PC-9 (cell line): ENCODE measurements around the gene LIME1. TPM values are rescaled to one million over a fixed set of nuclear protein-coding genes. Genes with fewer than 3 reads are reported as not detected.

Source experiments
- Bru-seq: library from RNA; stranded (reverse); fragments of 400-500 nt; gene quantifications from one replicate; lab custom pipeline; 2021; lab: Mats Ljungman, UMichigan
- BruChase-seq, 2 experiments: library from RNA; stranded (reverse); fragments of 400-500 nt; gene quantifications; one replicate each; lab custom pipeline; 2021; lab: Mats Ljungman, UMichigan
- BruUV-seq: library from RNA; stranded (reverse); fragments of 400-500 nt; replicated peaks from 2 replicates; lab custom pipeline; 2021; lab: Mats Ljungman, UMichigan
- CTCF ChIA-PET: fragments of 300-600 bp; sonication (Branson Sonifier 250); formaldehyde crosslinking; loops from one replicate; lab custom pipeline; 2022; ENCODE audit warnings: antibody characterized with exemption; lab: Charles Lee
- POLR2A ChIA-PET: fragments of 300-600 bp; sonication (Branson Sonifier 250); formaldehyde crosslinking; loops from one replicate; lab custom pipeline; 2022; ENCODE audit warnings: antibody characterized with exemption; ENCODE audit not compliant: unreplicated experiment; lab: Charles Lee
- DNase-seq, 2 experiments: peaks; one replicate each; pipeline versions ENCODE4 v3.0.0 to v3.0.0-alpha.2; 2015 to 2022; ENCODE audit warnings: mixed read lengths in 1 of 2
- H2AFZ ChIP-seq: fragments of 200-600 bp; sonication (generic); 2 replicates; pipeline ENCODE4 v1.8.1; 2017; ENCODE audit warnings: antibody characterized with exemption
- H3F3A ChIP-seq: fragments of 200-600 bp; sonication (generic); 2 replicates; pipeline ENCODE4 v1.8.1; 2017; ENCODE audit warnings: antibody characterized with exemption, mild to moderate bottlenecking, low read depth; ENCODE audit not compliant: insufficient read depth
- H3K27ac ChIP-seq: fragments of 200-600 bp; sonication (generic); 2 replicates; pipeline ENCODE4 v1.6.1; 2016; ENCODE audit warnings: mixed run types
- H3K27me3 ChIP-seq: fragments of 200-600 bp; sonication (generic); 2 replicates; pipeline ENCODE4 v1.6.1; 2016; ENCODE audit warnings: low read depth, mixed run types; ENCODE audit not compliant: insufficient read depth
- H3K36me3 ChIP-seq: fragments of 200-600 bp; sonication (generic); 2 replicates; pipeline ENCODE4 v1.6.1; 2016; ENCODE audit warnings: low read depth, mixed run types
- H3K4me1 ChIP-seq: fragments of 200-600 bp; sonication (generic); replicated peaks from 2 replicates; pipeline ENCODE4 v1.6.1; 2016; ENCODE audit warnings: mixed run types; ENCODE audit not compliant: insufficient read depth
- H3K4me2 ChIP-seq: fragments of 200-600 bp; sonication (generic); 2 replicates; pipeline ENCODE4 v1.6.1; 2017; ENCODE audit warnings: mixed run types
- H3K4me3 ChIP-seq: fragments of 200-600 bp; sonication (generic); 2 replicates; pipeline ENCODE4 v1.6.1; 2016; ENCODE audit warnings: mixed run types
- H3K79me2 ChIP-seq: fragments of 200-600 bp; sonication (generic); 2 replicates; pipeline ENCODE4 v1.6.1; 2017; ENCODE audit warnings: low read depth, mixed run types
- H3K9me2 ChIP-seq: fragments of 200-600 bp; sonication (generic); 2 replicates; pipeline ENCODE4 v1.8.1; 2017; ENCODE audit warnings: mild to moderate bottlenecking; ENCODE audit not compliant: insufficient read depth
- H3K9me3 ChIP-seq: fragments of 200-600 bp; sonication (generic); 2 replicates; pipeline ENCODE4 v1.8.1; 2016; ENCODE audit warnings: low read depth; ENCODE audit not compliant: insufficient read depth
- H4K20me1 ChIP-seq: fragments of 200-600 bp; sonication (generic); 2 replicates; pipeline ENCODE4 v1.8.1; 2017; ENCODE audit not compliant: insufficient read depth
- CTCF ChIP-seq: fragments of 200-600 bp; sonication (generic); conservative IDR thresholded peaks from 2 replicates; pipeline ENCODE4 v1.6.1; 2017; ENCODE audit warnings: mixed run types, antibody characterized with exemption, mild to moderate bottlenecking, moderate library complexity
- EZH2 ChIP-seq: fragments of 200-600 bp; sonication (generic); IDR thresholded peaks from 2 replicates; pipeline ENCODE4 v1.8.0; 2017; ENCODE audit warnings: antibody characterized with exemption, low read depth
- intact Hi-C: fragments of 100-400 bp; cut with micrococcal nuclease; formaldehyde crosslinking; loops from one replicate; pipeline ENCODE4 v1.10.0; 2022; ENCODE audit not compliant: unreplicated experiment
- long read RNA-seq: library from polyadenylated mRNA; stranded (forward); transcript quantifications from one replicate; pipeline ENCODE4 v2.0.0, GENCODE V29; 2022
- total RNA-seq: library from RNA; stranded (reverse); gene quantifications from 2 replicates; pipeline ENCODE4 v1.2.3, GENCODE V29; 2021

The LIME1 gene, protein sequence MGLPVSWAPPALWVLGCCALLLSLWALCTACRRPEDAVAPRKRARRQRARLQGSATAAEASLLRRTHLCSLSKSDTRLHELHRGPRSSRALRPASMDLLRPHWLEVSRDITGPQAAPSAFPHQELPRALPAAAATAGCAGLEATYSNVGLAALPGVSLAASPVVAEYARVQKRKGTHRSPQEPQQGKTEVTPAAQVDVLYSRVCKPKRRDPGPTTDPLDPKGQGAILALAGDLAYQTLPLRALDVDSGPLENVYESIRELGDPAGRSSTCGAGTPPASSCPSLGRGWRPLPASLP
- total RNA-seq (18.7 and 24.8 TPM in 2 replicates), Bru-seq, nascent RNA (not detected), BruChase-seq, experiment 1, labeled RNA remaining after a 2-hour chase (percentile 61 among the genes with signal in this experiment), BruChase-seq, experiment 2, labeled RNA remaining after a 6-hour chase (percentile 58 among the genes with signal in this experiment)
- long read RNA-seq = 0 reads

- POLR2A ChIA-PET = interaction anchor here (0.6 kb wide), 1 partner anchor 220 kb away, joined by 6 read pairs; the partner anchor contains the start of gene UCKL1
- no peak for TF ChIP-seq CTCF
- no peak for TF ChIP-seq EZH2
- no TSS peak for BruUV-seq
These were observed at the start of gene LIME1 for GRCh38 chr20:63735859-63736718. Gene LIME1, plus strand, starts transcription at chr20:63736664. Its CDS starts 886 bp downstream, at chr20:63737550.

DNA sequence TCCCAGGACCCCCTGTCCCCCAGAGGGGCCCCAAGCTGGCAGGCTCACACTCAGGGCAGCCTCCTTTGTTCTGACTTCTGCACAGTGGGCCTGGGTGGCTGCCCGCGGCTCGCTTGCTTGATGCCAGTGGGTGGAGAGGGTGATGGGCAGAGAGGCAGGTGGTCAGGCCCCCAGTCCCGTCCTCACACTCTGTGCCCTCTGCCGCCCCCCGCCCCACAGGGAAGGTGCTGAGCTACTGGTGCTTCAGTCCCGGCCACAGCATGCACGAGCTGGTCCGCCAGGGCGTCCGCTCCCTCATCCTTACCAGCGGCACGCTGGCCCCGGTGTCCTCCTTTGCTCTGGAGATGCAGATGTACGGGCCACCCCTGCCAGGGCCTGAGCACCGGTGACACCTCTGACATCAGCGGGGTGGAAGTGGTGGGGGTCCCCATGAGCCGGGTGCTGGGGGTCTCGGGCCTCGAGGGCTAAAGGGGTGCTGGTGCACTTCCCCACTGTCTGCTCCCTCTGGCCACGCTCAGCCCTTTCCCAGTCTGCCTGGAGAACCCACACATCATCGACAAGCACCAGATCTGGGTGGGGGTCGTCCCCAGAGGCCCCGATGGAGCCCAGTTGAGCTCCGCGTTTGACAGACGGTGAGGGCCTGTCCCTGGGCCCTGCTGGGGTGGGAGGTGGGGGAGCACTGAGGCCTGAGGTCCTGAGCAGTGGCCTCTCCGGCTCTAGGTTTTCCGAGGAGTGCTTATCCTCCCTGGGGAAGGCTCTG, 48.9 kb upstream of the LIME1 start:
- TF ChIP-seq EZH2 = no peak
- no peak for TF ChIP-seq CTCF
- no peak for DNase-seq
- intact Hi-C loops = loop anchor here (10.0 kb wide), 1 partner anchor 103 kb away; no protein-coding TSS in a partner anchor
- ChIA-PET CTCF (no interaction called here), POLR2A (interaction anchor here (0.6 to 0.8 kb wide), 6 partner anchors 11 to 99 kb away, joined by 3 to 8 read pairs (median 5); no protein-coding TSS in a partner anchor)
- Histone ChIP-seq H3K79me2 (peaks cover 9% of the 10 kb centered on the region; the same call in 1 of the 2 replicates), H3K27me3 (no peaks in the 10 kb centered on the region), H3K9me3 (no peaks in the 10 kb centered on the region), H2AFZ (no peak overlapping the region), H3K9me2 (no peaks in the 10 kb centered on the region), H3K4me2 (no peak overlapping the region), H3K27ac (no peak overlapping the region), H3K4me1 (peaks cover 64% of the 10 kb centered on the region), H3K36me3 (0 out of 2 replicates have a peak, but pooled peaks cover 3% of the 10 kb centered on the region), H3F3A (peaks cover 49% of the 10 kb centered on the region), H4K20me1 (no peaks in the 10 kb centered on the region), H3K4me3 (no peak overlapping the region)
- BruUV-seq = no TSS peak

More at GRCh38 chr20:63735859-63736718, at the start of gene LIME1:
- H3F3A ChIP-seq = peaks cover 41% of the 10 kb centered on the region
- no peaks in the 10 kb centered on the region for H3K9me2 ChIP-seq
- no peak within 1 kb of the TSS for H3K4me2 ChIP-seq
- H3K36me3 ChIP-seq = no peaks in the 10 kb centered on the region
- no peaks in the 10 kb centered on the region for H3K27me3 ChIP-seq
- CTCF ChIA-PET = no interaction called here
- no peaks in the 10 kb centered on the region for H3K9me3 ChIP-seq
- intact Hi-C loops = no loop called here
- H4K20me1 ChIP-seq = peaks cover 14% of the 10 kb centered on the region
- H3K4me3 ChIP-seq = no peak within 1 kb of the TSS
- peak in 1 of 2 experiments; percentile 28 for DNase-seq
- peaks cover 4% of the 10 kb centered on the region; the same call in 1 of the 2 replicates for H3K79me2 ChIP-seq
- peaks cover under 1% of the 10 kb centered on the region; the same call in 1 of the 2 replicates for H3K4me1 ChIP-seq
- no peak within 1 kb of the TSS for H3K27ac ChIP-seq
- H2AFZ ChIP-seq = no peak within 1 kb of the TSS
